ENCODE measurements around the gene FKBP11.

The FKBP11 gene

DNA sequence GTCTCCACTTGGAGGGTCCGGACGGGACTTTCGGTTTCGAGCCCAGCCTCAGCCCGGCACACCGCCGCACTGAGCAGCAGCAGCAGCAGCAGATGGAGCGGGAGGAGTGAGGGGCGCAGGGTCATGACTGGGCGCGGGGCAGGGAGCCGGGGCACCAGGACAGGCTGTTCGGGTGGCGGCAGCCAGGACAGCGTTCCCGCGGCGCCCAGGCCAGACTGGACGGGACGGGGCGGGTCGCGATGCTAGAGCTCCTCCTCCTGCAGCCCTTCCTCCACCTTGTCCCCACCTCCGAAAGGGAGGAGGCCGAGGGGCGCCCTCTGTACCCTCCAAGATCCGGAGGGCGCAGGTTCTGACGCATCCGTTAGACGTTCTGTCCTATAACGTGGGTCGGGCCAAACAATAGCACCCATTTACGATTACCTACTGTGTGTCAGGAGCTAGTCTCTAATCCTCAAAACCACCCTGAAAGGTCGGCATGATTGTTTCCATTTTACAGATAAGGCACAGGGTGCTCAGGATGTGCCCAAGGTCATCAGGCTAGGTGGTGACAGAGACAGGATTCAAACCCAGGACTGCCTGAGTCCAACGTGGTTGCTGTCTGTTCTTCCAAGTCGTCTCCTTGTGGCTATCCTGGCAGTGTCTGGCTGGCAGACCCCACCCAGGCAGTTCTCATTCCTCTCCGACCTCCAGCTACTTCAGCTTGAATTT lies at the start of gene FKBP11:
FKBP11 (minus strand) TSS at position 189 of the 708 bp plus-strand sequence; CDS start at position 125, 64 bp downstream.
- DNase-seq, result peak; percentile 79

DNA sequence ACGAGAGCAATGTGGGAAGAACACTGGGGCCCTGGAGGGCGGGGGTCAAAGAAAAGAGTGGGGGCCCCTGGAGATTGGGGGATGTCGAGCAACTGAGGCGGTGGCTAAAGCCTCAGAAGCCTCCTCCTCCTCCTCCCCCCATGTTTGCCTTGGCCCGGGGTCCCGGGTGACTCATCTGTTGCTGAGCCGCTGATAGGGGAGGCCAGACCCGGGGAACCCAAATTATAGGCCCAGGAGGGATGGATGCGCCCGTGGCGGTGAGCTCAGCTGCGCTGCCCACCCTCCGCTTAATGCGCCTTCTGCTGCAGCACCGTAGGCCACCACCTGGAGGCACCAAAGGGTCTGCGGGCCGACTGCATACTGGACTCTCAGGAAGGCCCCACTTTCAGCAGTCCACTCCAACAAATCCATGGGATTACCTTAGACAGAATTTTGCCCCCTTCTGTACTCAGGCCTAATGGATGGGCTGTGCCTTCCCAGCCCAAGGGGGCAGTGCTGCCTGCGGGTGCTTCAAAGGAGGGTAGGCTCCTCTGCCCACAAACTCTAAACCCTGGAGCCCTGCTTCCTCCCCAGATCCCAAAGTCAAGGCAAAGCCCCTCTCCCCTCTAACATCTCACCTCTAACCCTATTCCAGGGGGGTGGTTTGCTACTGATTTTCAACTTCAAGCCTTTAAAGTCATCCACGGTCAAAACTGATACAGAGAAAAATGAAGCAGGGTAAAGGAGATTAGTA lies 48.8 kb upstream of the FKBP11 start:
- peak; percentile 77 for DNase-seq

DNA sequence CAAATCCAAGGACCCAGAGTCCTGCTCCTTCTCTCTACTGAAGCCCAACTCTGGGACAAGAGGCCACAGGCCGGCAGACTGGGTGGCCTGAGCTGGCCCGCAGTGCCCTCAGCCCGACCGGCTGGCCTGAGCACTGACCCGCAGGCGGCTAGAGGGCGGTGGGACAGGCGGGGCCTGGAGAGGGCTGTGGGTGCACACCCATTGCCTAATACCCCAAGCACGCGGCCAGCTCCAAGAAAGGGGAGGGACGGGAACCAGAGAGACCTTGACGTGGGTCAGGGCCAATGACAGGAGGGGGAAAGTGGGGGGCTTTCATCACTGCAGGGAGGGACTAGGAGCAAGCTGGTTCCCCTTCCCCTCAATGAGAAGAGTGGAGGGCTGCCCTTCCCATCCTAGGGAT lies 48.2 kb upstream of the FKBP11 start:
- no peak for DNase-seq

DNA sequence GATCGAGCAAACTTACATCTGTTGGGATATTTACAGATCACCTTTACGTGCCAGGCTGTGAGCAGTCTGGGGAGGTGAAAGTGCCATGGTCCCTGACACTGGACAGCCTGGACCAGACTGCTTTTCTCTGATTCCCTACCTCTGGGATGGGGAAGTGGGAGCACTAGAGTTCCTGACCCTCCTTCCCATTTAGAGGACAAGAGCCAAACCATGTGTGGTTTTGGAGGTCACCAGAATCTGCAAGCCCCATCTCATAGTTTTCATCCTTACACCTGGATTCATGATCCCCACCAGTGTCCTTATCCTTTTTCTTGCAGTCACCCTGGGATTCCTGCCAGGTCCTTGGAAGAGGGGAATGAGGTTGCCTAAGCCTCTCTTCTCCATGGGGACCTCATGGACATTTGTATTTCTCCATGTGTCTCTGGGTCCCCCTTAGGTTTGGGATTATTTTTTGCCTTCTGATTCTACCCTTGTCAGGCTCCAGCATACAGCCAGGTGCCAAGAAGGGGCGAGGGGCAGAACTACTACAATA lies 47.7 kb upstream of the FKBP11 start:
- DNase-seq, result no peak

DNA sequence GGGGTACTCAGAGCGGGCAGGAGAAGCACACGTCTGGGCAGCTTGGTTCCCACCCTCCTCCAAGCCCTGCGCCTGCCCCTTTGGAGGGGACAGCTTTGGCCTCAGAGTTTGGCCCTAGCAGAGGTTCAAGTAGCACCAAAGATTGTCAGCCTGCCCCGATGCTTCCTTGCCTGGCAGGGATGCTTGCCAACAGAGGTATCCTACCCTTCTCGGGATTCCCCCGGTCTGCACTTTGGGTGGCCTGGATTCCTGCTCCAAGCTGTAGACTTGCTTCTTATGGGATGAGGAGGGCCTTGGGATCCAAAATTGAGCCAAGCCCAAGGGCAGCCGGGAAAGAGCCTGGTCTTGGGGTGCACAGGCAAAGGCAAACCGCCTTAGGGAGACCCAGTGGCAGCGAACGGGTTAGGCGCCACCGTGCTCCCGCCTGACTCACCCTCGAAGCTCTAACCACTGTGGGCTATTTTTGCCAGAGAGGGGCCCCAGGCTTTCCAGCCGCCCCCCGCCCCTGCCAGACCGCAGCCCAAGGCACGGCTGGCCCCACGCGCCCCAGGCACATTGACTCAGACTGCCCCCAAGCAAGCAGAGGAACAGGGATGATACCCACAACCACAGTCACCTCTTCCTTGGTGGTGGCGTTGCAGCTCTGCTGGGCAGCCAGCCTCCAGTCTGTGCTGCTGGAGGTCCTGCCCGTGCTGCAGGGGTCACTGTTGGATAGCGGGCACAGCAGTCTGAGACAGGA lies 47.1 kb upstream of the FKBP11 start:
- DNase-seq, result peak; percentile 60

DNA sequence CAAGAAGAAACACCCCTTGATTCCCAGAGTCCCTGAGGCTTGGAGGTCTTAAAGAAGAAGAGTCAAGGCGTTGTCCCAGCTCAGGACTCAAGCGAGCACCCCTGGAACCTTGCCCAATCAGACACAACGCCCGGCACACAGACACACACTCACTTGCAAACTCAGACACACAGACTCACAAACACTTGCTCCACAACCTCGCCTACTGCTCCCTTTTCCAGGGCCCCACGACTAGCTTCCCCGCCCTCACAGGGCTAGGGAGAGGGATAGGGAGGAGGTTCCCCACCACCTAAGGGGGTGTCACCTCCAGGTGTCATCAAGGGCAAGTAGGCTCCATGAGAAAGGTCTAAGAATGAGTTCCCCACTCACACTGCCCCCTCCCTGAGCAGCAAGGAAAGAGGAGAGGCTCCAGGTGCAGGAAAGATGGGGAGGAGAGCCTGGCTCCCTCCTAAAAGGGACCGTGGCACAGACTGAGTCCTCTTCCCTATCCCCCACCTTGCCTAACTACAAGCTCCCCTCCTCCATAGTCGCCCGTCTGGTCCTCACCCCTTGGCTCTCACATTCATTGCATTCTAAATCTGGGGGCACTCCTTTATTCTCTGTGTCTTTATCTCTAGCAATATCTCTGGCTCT lies 45.5 kb upstream of the FKBP11 start:
- DNase-seq, result no peak

DNA sequence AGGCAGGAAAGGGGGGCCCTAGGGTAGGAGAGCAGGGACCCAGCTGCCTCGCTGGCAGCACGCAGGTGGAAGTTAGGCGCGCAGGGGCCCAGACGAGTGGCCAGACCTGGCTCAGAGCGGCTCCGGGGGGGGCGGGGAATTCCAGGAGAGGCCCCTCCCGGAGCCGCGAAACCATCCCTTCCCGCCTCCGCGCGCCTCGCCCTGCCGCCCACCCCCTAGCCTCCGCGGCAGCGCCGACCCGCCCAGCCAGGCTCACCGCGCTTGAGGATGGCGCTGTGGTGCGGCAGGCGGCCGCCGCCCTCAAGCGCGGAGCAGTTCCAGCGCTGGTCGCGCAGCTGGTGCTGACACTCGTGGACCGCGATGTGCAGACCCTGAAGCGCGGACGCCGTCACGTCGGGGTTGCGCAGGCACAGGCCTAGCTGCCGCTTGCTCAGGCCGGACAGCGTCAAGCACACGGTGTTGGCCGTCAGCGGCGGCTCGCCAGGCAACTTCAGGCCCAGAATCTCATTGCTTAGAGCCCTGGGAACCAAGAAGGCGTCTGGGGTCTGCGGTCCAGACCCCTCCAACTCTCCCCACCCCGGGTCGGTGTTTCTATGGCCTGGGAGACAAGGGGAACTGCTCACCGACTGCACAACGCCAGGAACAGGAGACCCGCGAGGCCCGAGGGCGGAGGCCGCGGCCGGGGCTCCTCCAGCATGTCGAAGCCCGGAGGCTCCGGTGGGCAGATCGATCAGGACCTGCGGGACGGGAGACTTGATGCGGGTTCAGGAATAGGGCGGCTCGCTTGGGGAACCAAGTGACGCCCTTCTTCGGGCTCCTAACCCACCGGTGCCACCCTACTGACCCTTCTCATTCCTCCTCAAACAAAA lies 44.8 kb upstream of the FKBP11 start:
- DNase-seq, result no peak

DNA sequence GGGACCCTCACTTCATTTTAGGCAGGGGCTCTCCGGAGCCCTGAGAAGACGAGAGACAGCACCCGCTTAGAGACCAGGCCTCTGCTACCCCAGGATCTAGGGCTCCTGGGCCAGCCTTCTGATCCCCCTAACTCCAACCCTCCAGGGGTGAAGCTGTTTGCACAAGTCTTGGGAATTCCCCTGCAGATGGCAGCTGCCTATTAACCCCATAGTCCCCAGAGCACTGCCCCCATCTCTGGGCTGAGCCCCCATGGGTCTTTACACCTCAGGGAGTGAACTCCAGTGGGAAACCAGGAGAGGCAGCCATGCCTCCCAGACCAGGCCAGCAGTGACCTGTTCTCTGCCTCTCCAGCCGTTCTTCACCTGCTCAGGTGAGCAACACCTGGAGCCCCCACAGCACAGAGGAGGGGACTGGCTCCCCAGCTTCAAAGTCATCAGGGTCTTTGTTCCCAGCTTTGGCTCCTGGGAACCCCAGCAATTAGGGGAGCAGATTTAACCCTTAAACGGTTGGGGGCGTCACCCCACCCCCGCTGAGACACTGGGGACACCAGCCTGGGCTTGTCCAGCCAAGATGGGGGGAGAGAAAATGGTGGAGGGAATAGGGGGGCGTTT lies 44.0 kb upstream of the FKBP11 start:
- no peak for DNase-seq

DNA sequence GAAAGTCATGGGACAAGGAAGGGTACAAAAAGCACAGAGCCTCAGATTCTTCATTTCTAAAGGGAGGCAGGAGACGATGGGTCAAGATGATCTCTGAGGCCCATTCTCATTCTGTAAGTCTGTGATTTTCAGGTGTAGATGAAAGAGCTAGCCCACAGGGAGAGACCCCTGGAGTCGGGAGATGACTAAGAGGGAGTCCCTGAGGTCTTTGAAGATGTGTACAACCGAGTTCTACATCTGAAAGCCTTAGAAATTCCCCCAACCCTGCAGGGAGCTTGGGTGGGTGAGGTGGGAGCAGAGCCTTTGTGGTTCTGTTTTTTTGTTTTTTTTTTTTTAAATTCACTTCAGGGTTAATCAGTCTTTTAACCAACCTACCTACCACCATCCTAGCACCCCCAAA lies 43.2 kb upstream of the FKBP11 start:
- DNase-seq, result no peak

DNA sequence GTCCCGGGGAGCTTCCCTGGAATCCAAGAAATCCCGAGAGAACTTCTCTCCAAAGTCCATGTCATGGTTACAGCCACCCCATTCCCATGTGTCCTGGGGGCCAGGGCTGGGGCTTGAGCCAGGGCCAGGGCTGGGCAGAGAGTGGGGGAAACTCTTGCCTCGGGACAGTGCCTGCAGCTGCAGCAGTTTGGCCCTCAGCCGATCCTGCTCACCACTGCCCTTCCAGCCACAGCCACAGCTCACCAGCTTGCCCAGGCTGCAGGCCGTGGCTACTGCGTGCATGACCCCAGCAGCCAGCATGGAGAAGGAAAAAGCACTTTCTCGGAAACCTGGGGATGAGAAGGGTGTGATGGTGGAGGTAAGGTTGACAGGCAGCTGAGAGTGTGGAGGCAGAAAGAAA lies 42.7 kb upstream of the FKBP11 start:
- DNase-seq, result no peak

DNA sequence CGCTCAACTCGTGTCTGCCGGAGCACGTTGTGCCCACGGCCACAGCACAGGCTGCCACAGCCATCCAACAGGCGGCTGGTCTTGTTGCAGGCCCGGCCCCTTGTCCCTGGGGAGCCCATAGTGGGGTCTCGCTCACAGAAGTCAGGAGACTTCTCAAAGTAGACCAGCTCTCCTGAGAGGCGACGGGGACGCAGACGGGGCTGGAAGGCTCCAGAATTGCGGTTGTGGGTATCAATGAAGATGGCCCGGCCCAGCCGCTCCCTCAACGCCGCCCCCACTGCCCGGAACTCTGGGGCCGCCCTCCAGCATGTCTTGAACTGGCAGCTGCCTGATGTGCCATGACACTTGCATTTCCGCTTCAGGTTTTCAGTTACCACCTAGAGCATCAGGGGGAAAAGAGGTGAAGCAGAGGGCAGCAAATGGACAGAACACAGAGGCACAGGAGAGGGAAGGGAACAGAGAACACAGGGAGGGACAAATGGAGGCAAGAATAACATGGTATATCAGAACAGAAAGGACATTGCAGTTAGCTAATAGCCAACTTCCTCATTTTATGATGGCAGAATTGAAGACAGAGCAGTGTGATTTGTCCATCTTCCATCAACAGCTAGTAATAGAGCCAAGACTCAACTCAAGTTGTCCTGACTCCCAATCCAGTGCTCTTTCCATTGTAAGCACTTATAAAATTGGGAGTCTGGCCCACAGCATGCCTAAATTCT lies 41.0 kb upstream of the FKBP11 start:
- peak; percentile 24 for DNase-seq

DNA sequence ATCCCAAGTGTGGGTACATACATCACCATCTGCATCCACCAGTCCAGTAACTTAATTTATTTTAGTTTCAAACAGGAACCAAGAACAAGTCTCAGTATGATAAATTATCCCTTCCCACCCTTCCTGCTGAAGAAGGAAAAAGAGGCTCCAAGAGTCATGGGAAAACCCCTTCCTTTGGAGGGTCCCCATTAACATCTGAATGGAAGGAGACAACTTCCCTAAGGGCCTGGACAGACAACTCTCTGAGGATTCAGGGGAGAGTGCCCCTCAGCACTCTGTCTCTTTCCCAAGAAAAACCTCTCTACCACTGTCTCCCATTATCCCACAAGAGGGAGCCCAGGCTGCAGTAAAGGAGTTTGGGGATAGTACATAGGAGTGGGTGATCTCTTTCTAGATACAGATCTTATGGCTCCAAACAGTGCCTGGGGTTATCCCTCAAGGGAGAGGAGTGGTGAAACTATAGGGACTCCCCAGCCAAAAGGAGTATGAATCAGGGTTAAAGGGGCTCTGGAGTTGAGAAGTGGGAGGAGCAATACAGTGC lies 40.1 kb upstream of the FKBP11 start:
- no peak for DNase-seq

DNA sequence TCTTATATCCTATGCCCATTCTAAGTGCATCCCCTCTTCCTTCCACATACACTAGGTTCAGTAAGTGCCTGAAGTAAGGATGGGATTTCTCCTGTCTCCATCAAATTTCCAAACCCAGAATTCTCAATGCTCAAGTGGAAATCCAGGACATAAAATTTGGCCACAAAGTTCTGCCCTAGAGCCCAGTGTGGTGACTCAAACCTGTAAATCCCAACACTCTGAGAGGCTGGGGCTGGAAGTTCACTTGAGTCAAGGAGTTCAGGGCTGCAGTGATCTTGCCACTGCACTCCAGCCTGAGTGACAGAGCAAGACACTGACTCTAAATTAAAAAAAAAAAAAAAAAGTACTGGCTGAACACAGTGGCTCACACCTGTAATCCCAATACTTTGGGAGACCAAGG lies 36.5 kb upstream of the FKBP11 start:
- DNase-seq, result no peak

DNA sequence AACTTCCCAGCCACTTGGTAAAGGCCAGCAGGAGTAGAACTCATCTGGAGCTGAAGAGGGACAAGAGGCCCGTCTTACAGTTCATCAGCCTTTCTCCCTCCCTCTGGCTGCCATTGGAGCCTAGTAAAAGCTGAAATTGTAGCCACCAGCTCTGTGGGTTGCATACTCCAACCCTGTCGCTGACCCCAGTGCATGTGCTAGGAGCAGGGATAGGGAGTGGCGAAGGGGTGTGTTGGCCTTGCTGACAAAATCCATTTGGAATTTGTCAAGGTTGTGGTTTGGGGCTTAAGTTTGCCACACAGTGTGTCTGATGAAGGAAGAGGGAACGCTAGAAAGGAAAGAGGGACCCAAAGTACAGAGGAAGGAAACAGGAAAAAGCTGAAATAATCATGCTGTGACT lies 36.0 kb upstream of the FKBP11 start:
- DNase-seq, result no peak

DNA sequence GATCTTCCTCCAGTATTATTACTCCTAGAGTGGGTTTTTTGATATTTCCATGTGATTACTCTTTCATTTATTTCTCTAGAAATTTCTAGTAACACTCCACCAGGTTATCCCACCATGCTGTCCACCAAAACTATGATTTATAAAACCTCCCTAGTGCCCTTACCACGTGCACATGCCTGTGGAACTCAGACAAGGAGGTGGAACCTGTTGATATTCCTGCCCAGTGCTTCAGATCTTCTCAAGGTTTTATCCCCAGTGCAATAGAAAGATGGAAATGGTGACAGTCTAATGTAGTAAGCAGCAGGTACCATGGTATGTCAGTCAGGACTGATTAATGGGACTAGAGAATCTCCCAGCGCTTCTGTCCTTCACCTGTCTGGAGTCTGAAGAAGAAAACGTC lies 35.5 kb upstream of the FKBP11 start:
- DNase-seq, result no peak

DNA sequence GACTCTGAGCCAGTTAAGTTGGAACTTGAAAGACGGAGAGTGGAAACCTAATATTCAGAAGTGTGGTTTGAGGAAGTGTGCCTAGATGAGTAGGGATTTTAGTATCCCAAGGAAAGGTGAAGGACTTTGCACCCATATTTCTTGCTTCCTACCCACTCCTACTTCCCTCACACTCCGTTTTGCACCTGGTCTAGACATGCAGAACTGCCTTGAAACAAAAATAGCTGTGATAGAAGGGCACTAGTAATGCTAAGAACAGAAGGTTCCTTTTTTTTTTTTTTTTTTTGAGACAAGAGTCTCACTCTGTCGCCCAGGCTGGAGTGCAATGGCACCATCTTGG lies 32.7 kb upstream of the FKBP11 start:
- DNase-seq, result no peak

DNA sequence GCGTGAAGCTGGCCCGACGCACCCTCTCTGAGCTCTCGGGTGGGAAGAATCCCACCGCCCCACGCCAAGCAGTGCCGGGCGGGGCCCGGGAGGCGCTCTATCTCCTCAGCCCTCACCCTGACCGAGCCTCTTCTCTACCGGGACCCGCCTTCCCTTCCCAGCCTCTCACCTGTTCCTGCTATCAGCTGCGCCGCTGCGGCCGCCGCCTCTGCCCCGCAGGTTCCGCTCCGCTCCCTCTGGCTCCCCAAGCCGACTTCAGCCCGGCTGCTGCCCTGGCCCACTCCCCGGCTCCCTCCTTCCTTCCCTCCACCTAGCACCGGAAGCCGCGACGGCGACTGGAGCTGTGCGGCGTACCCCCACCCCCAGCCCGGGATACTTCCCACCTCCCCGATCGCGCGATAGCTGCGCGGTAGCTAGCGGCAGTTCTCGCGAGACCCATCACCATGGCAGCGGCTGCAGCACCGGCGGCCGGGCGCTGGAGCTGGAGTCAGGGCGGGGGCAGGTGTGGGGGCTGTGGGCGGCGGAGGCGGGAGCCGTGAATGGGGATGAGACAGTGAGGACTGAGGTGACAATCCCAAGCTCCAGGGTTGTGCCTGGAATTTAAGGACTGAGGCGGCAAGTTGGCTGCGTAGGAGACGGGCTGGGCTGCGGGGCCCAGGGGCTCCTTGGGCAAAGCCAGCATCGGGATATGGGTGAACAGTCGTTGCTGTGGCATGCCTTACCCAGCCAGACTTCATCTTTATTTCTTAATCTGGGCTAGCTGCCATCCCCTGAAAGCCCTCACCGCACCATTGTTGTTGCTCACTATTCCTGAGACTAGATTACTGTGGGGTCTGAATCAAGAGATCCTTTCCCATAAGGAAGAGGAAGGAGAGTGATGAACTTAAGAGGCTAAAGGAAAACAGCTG lies 32.1 kb upstream of the FKBP11 start, which contains the start of gene ARF3:
ARF3 (minus strand) TSS at position 347 of the 908 bp plus-strand sequence. CDS start 16,392 bp downstream, outside the sequence.
- peak; percentile 97 for DNase-seq

DNA sequence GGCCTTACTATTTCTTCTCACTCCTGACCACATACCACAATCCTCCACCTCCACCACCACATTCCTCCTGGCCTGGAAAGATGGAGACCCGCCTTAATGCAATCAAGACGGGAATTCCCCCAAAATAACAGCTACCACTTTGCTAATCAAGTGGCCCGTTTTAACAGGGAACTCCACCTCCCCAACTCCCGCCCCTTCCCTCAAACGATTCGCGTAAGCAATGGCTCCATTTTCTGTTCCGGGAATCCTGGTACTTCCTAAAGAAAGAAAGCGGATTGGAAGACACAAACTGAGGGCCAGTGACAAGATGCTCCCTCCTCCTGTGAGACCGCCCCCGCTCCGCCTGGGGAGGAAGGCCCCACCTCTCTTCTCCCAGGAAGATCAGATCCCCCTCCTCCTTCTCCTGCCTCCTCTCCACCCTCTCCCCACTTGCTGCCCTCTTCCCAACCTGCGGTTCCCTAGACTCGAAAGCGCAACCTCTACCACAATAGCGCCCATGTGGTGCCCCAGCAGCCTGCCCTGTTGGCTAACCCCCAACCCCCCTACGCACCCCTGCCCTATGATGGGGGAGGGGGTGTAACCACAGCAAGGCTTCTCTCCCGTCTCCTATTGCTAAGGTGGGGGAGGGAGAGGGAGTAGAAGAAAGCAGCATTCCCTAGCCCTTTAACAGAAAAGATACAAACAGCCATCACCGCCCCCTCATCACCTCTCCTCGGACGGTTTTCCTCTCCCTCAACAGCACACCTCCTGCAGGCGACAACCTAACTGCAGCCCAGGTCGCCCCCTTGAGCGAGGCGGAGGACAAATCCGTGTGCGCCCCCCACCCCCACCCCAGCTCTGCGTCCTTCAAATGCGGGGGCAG lies 31.2 kb upstream of the FKBP11 start:
- peak; percentile 95 for DNase-seq

All from femur (tissue), 1 donor.